ENCODE data around the gene TIMM29.
"Not testable (repeated sequence)": the region's sequence is repeated elsewhere in the genome, so short reads cannot be mapped to it uniquely, and the experiment has no call there.

Gene TIMM29

GRCh38 chr19:10936661-10937084, 8.1 kb downstream of the TIMM29 start:
- DNase-seq = peak in 16 of 56 donors; percentile 5 to 51 (median 14)

- not testable (repeated sequence) for DNase-seq
Observed at GRCh38 chr19:10941649-10942048, 13.0 kb downstream of the TIMM29 start.

DNA sequence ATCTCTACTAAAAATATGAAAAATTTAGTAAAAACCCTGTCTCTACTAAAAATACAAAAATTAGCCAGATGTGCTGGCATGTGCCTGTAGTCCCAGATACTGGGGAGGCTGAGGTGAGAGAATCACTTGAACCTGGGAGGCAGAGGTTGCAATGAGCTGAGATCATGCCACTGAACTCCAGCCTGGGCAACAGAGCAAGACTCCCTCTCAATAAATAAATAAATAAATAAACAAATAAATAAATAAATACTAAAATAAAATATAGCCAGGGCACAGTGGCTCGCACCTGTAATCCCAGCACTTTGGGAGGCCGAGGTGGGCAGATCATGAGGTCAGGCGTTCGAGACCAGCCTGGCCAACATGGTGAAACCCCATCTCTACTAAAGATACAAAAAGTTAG, 14.8 kb downstream of the TIMM29 start:
- not testable (repeated sequence) for DNase-seq

DNA sequence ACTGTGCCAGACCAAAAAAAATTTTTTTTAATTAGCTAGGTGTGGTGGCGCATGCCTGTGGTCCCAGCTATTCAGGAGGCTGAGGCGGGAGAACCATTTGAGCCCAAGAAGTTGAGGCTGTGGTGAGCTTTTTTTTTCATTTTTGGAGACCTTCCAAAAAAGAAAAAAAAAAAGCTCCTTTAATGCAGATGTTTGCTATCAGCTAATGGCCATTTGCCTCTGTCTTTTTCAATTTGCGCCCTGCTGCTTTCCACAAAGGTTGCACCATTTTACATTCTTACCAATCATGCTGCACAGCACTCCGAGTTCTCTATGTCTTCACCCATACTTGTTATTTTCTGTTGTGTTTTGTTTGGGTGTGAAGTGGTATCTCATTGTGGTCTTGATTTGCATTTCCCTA, 16.7 kb downstream of the TIMM29 start:
- DNase-seq = no peak

- DNase-seq = no peak
Observed at GRCh38 chr19:10946958-10947657, 18.5 kb downstream of the TIMM29 start.

GRCh38 chr19:10952809-10953208, 24.2 kb downstream of the TIMM29 start:
- DNase-seq = no peak

DNA sequence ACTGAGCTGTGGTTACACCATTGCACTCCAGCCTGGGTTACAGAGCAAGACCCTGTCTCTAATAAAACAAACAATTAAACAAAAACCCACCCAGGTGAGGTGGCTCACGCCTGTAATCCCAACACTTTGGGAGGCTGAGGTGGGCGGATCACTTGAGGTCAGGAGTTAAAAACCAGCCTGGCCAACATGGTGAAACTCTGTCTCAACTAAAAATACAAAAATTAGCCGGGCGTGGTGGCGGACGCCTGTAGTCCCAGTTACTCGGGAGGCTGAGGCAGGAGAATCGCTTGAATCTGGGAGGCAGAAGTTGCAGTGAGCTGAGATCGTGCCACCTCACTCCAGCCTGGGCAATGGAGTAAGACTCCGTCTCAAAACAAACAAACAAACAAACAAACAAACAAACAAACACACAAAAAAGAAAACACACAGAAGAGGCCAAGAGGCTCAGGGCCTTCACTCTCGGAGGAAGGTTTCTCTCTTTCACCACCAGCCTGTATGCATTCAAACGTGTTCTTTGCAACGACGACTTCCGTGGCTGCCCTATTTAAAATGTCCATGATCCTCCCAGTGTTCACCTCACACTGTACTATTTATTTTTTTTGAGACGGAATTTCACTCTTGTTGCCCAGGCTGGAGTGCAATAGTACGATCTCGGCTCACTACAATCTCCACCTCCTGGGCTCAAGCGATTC, 30.8 kb downstream of the TIMM29 start:
- DNase-seq = not testable (repeated sequence)

- DNase-seq = peak in 55 of 56 donors; percentile 44 to 98 (median 89)
Observed at GRCh38 chr19:10960314-10961072, 31.9 kb downstream of the TIMM29 start, which contains the start of gene SMARCA4. Gene SMARCA4 (plus strand): TSS chr19:10961030. CDS start chr19:10984152, 23,122 bp downstream.

GRCh38 chr19:10961073-10961860, 32.7 kb downstream of the TIMM29 start:
- peak in 29 of 56 donors; percentile 3 to 83 (median 67) for DNase-seq

DNA sequence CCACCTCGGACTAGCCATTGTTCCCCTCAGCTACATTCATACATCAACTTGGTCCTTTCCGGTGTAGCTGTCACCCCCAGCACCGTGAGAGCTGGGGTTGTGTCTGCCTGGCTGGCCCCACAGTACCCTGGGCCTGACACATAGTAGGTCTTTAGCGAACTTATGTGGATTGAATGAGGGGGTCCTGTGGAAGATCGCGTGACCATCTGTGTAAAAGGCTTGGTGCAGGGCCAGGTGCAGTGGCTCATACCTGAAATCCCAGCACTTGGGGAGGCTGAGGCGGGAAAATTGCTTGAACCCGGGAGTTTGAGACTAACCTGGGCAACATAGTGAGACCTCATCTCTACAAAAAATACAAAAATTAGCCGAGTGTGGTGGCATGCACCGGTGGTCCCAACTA, 34.3 kb downstream of the TIMM29 start:
- no peak for DNase-seq

GRCh38 chr19:10963865-10964264, 35.3 kb downstream of the TIMM29 start:
- DNase-seq = no peak

- DNase-seq = no peak
Observed at GRCh38 chr19:10964903-10965302, 36.3 kb downstream of the TIMM29 start.

GRCh38 chr19:10965398-10965797, 36.8 kb downstream of the TIMM29 start:
- DNase-seq = no peak

GRCh38 chr19:10966809-10967208, 38.2 kb downstream of the TIMM29 start:
- no peak for DNase-seq

- no peak for DNase-seq
Observed at GRCh38 chr19:10968527-10969135, 40.0 kb downstream of the TIMM29 start.

DNA sequence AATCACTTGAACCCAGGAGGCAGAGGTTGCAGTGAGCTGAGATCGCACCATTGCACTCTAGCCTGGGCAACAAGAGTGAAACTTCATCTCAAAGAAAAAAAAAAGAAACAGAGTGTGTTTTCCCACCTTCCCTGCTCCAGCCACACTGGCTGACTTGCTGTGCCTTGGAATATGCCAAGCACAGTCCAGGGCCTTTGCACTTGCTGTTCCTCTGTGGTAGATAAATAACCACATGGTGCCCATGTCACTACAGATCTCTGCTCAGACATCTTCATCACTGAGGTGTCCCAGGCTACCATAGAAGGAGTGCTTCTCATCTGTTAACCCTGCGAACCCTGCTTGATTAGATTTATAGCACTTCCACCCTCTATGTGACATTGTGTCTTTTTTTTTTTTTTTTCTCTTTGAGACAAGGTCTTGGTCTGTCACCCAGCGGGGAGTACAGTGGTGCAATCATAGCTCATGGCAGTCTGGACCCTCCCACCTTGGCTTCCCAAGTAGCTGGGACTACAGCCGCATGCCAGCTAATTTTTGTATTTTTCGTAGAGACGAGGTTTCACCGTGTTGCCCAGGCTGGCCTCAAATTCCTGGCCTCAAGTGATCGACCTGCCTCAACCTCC, 42.6 kb downstream of the TIMM29 start:
- no peak for DNase-seq

DNA sequence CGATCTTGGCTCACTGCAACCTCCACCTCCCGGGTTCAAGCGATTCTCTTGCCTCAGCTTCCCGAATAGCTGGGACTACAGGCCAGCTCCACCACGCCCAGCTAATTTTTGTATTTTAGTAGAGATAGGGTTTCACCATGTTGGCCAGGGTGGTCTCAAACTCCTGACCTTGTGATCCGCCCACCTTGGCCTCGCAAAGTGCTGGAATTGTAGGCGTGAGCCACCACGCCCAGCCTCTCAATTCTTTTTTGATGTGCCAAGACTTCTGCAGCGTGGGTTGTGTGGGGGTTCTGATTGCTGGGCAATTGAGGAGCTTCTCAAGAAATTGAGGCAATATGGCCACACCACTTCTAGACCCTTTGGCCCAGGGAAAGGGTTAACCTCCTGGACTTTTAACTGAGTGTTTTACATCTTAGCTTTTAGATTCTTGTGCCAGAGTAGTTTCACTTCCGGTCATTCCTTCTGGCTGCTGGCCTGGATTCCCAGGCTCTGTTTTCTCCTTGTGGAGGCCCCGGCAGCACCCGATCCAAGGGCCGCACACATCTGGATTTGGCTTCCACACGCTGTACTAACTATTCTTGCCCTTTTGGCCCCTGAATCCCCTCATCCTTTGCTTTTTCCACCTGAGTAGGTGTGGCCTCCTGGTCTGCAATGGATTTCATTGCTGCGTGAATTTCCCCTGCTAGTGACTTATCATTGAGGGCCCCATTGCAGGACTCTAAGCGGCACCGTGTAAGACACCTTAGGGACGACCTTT, 46.9 kb downstream of the TIMM29 start:
- peak in 1 of 56 donors; percentile 11 for DNase-seq

DNA sequence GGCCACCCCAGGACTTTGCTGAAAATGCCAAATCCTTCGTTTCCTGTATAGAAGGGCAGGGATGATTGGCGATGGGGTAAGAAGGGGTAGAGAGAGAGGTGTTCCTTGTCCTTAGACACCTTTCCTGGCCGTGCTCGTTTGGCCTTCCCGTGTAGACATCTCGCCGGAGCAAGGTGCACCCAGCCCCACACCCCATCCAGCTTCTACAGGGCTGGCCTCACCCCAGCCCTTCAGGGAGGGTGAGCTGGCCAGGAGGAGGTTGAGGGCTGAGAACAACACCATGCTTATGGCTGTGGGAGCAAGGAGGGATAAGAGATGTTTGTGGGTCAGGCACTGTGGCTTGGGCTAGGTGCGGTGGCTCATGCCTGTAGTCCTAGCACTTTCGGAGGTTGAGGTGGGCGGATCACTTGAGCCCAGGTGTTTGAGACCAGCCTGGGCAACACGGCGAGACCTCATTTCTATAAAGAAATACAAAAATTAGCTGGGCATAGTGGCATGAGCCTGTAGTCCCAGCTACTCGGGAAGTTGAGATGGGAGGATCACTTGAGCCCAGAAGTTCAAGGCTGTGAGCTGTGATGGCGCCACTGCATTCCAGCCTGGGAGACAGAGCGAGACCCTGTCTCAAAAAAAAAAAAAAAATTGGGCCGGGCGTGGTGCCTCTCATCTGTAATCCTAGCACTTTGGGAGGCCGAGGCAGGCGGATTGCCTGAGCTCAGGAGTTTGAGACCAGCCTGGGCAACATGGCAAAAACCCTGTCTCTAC, 47.7 kb downstream of the TIMM29 start:
- DNase-seq = no peak

- DNase-seq = no peak
Observed at GRCh38 chr19:10977742-10978092, 49.1 kb downstream of the TIMM29 start.
